Pancreas (tissue), 10 donors: ENCODE results near the gene SH3TC1. TPM values are rescaled to one million over a fixed set of nuclear protein-coding genes. Genes with fewer than 3 reads are reported as not detected.

ENCODE experiments used
- ATAC-seq, 4 donors: fragments of 200-7000 bp; cut with Tn5 transposase; one replicate each; pipeline versions ENCODE4 v1.8.0 to v1.9.1; 2020; ENCODE audit warnings: mild to moderate bottlenecking in 4 of 4, moderate library complexity in 4 of 4
- DNase-seq, 6 donors: peaks; one replicate each; pipeline ENCODE4 v3.0.0-alpha.2; 2020
- FAIRE-seq: peaks from 2 replicates; lab custom pipeline; 2012; peaks lifted over from hg19 to GRCh38; lab: Jason Lieb, UNC
- H3K27ac ChIP-seq, 4 donors: fragments of 200-600 bp; sonication (generic); 1 replicate in 3 of 4; 2 replicates in 1 of 4; pipeline versions ENCODE4 v1.5.0 to v1.8.0; 2020
- H3K27me3 ChIP-seq, 4 donors: fragments of 200-600 bp; one replicate each; pipeline ENCODE4 v1.8.0; 2021
- H3K36me3 ChIP-seq, 3 donors: fragments of 200-600 bp; sonication (generic) in 1 of 3; one replicate each; pipeline versions ENCODE4 v1.5.0 to v1.8.0; 2020 to 2021
- H3K4me1 ChIP-seq, 3 donors: fragments of 200-600 bp; one replicate each; pipeline ENCODE4 v1.8.0; 2021
- H3K4me3 ChIP-seq, 4 donors: fragments of 200-600 bp; sonication (generic) in 2 of 4; one replicate each; pipeline versions ENCODE4 v1.5.0 to v1.8.0; 2020 to 2021
- H3K9me3 ChIP-seq, 4 donors: fragments of 200-600 bp; one replicate each; pipeline ENCODE4 v1.8.0; 2021
- WGBS, 2 donors: extraction: QIAGEN DNeasy Blood & Tissue Kit; methylation state at CpG; one replicate each; pipeline ENCODE4 v1.1.7; 2013; 5-methylcytosine and 5-hydroxymethylcytosine counted together
- intact Hi-C, 3 donors: fragments of 100-400 bp; cut with DNase I; formaldehyde crosslinking; loops; one replicate each; pipeline versions ENCODE4 v1.11.1 to v1.14.2; 2022
- polyA plus RNA-seq, 2 donors: library from polyadenylated mRNA; stranded (reverse); fragments of 200-250 nt; gene quantifications; one replicate each; pipeline ENCODE4 v1.2.3, GENCODE V29; 2013
- total RNA-seq, 6 donors: library from RNA; stranded (reverse); fragmentation: NEBNext Ultra II Directional in 4 of 6; extraction: Animal tissue kit (Norgen Biotek cat#: 25700) in 4 of 6; gene quantifications; one replicate each; pipeline versions ENCODE4 v1.2.1 to v1.2.4, GENCODE V29; 2021 to 2023
- TF ChIP-seq, protein P1 (sequence below), 4 donors: fragments of 200-600 bp; sonication (generic) in 3 of 4; IDR thresholded peaks; one replicate each; pipeline versions ENCODE4 v1.5.0 to v1.8.0; 2021; ENCODE audit warnings: antibody characterized with exemption in 4 of 4
- donor health status: healthy with polysubstance abuse.
- donor health status: DM: no; HTN: no; CAD: no; lungs with moderate emphysema.
- donor health status: DM: no; HTN: no; CAD: no.
- donor health status: control.
- donor health status: control.
- donor health status: Bipolar disorder and iron deficiency.
- donor health status: DM: yes; HTN: yes; CAD: no.
- donor health status: DM: no; HTN: no; CAD: no.
- donor health status: DM: no; HTN: no; CAD: no.
- donor health status: DM: yes; HTN: yes; CAD: no.

Gene SH3TC1
- total and polyA plus RNA-seq, 8 donors = 12.5 to 28.0 (median 19.6) TPM

DNA sequence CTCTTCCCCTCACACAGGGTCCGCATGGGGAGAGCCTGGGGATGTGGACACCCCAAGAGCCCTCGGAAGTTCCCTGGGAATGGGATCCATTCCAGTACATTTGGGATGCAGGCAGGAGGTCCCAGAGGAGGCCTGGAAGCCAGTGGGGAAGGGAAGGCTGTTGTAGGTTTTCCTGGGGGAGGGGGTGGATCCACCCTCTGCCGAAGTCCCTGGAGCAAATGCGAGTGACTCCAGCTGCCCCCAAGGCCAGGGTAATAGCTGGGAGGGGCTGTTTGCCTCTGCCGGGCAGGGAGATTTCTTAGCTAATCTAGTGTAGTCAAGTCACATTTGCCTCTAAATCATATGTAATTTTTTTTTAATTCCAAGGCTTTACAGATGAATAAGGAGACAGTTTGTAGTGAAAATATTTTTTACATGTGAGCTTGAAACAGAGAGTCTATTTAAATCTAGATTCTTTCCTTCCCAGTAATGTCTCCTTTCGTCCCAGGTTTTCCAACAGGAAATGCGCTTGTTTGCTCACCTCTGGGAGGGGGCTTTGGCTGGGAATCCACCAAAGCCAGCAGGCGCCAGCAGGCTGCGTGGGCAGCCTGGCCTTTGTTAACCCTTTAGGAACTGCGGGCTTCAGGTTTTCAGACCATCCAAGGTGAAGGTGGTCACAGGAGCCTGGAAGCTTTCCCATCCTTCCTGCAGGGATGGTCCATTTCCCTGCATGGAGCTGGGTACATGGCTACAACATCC lies 26.8 kb downstream of the SH3TC1 start:
- Histone ChIP-seq H3K27ac (peak overlapping the region in 2 of 4 donors; percentile 22), H3K4me3 (no peak overlapping the region), H3K9me3 (no peaks in the 10 kb centered on the region), H3K36me3 (peaks cover 0 to 20% (median 0%) of the 10 kb centered on the region in 3 donors), H3K27me3 (no peaks in the 10 kb centered on the region), H3K4me1 (peaks cover 6 to 28% (median 15%) of the 10 kb centered on the region in 3 donors)
- TF ChIP-seq, protein P1, sequence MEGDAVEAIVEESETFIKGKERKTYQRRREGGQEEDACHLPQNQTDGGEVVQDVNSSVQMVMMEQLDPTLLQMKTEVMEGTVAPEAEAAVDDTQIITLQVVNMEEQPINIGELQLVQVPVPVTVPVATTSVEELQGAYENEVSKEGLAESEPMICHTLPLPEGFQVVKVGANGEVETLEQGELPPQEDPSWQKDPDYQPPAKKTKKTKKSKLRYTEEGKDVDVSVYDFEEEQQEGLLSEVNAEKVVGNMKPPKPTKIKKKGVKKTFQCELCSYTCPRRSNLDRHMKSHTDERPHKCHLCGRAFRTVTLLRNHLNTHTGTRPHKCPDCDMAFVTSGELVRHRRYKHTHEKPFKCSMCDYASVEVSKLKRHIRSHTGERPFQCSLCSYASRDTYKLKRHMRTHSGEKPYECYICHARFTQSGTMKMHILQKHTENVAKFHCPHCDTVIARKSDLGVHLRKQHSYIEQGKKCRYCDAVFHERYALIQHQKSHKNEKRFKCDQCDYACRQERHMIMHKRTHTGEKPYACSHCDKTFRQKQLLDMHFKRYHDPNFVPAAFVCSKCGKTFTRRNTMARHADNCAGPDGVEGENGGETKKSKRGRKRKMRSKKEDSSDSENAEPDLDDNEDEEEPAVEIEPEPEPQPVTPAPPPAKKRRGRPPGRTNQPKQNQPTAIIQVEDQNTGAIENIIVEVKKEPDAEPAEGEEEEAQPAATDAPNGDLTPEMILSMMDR (IDR thresholded peaks at IDR 0.05) = no peak
- WGBS, 2 donors = 23 to 30% methylated on average over 10 of the region's 10 CpGs
- DNase-seq = peak in 2 of 6 donors; percentile 25 to 27
- intact Hi-C loops = no loop called here
- peak in 3 of 4 donors; percentile 15 to 46 (median 23) for ATAC-seq
- no peak for FAIRE-seq

DNA sequence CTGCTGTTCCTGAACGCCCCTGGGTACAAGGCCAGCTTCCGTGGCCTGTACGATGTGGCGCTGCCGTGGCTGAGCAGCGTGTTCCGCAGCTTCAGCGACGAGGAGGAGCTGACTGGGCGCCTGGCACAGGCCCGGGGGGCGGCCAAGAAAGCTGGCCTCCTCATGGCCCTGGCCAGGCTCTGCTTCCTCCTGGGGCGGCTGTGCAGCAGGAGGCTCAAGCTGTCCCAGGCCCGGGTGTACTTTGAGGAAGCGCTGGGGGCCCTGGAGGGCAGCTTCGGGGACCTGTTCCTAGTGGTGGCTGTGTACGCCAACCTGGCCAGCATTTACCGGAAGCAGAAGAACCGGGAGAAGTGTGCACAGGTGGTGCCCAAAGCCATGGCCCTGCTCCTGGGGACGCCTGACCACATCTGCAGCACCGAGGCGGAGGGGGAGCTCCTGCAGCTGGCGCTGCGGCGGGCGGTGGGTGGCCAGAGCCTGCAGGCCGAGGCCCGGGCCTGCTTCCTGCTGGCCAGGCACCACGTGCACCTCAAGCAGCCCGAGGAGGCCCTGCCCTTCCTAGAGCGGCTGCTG lies 28.2 kb downstream of the SH3TC1 start:
- no peak for FAIRE-seq
- H3K27ac ChIP-seq = no peak overlapping the region

DNA sequence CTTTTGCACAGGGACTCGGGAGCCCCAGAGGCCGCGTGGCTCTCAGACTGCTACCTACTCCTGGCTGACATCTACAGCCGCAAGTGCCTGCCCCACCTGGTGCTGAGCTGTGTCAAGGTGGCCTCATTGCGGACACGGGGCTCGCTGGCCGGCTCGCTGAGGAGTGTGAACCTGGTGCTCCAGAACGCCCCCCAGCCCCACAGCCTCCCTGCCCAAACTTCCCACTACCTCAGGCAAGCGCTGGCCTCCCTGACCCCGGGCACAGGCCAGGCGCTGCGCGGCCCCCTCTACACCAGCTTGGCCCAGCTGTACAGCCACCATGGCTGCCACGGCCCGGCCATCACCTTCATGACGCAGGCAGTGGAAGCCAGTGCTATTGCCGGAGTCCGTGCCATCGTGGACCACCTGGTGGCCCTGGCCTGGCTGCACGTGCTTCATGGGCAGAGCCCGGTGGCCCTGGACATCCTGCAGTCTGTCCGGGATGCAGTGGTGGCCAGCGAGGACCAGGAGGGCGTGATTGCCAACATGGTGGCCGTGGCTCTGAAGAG lies 28.8 kb downstream of the SH3TC1 start:
- FAIRE-seq = no peak
- 91 to 94% methylated on average over 27 of the region's 27 CpGs for WGBS, 2 donors

More for the DNA sequence above, 28.2 kb downstream of the SH3TC1 start:
- Histone ChIP-seq H3K4me1 (peaks cover 6 to 28% (median 15%) of the 10 kb centered on the region in 3 donors), H3K4me3 (no peak overlapping the region), H3K36me3 (peaks cover 0 to 16% (median 0%) of the 10 kb centered on the region in 3 donors), H3K9me3 (no peaks in the 10 kb centered on the region), H3K27me3 (no peaks in the 10 kb centered on the region)
- ATAC-seq (no peak), DNase-seq (peak in 2 of 6 donors; percentile 37 to 74)
- intact Hi-C loops = no loop called here
- TF ChIP-seq, protein P1 (IDR thresholded peaks at IDR 0.05) = no peak
- WGBS, 2 donors = 88 to 91% methylated on average over 31 of the region's 31 CpGs

DNA sequence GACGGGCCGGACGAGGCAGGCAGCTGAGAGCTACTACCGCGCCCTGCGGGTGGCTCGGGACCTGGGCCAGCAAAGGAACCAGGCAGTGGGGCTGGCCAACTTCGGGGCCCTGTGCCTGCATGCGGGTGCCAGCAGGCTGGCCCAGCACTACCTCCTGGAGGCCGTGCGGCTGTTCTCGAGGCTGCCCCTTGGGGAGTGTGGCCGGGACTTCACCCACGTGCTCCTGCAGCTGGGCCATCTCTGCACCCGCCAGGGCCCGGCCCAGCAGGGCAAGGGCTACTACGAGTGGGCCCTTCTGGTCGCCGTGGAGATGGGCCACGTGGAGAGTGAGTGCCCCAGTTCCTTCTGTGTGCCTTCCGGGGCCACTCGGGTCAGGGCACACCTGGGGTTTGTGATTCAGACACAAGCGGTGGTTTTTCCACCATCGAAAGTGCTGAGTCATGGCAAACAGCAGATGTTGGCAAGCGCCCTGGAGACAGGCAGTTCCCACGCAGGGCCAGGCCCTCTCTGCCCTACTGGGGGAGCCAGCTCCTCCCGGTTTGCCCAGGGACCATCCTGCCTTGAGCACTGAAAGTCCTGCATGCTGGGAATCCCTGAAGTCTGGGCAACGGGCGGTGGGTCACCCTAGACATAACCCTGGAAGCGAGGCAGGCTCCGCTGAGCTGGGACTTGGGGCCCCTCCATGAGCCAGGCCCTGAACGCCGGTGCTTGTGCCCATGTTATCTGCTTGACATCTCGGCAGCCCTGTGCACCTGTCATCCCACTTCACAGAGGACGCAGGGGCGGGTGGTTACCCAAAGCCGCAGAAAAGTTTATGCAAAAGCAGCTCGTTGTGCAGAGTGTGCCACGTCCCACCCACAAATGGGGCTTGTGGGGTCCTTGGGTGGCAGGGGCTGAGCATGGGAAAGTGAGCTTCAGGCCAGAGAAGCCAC lies 29.5 kb downstream of the SH3TC1 start:
- Histone ChIP-seq H3K36me3 (peaks cover 0 to 11% (median 0%) of the 10 kb centered on the region in 3 donors), H3K9me3 (no peaks in the 10 kb centered on the region), H3K27ac (peak overlapping the region in 3 of 4 donors; percentile 39 to 76 (median 56)), H3K4me1 (peaks cover 6 to 28% (median 15%) of the 10 kb centered on the region in 3 donors), H3K4me3 (no peak overlapping the region), H3K27me3 (no peaks in the 10 kb centered on the region)
- 39 to 44% methylated on average over 39 of the region's 39 CpGs for whole genome bisulfite sequencing, 2 donors
- DNase-seq (peak; percentile 81 to 92 (median 88)), ATAC-seq (peak; percentile 86 to 87 (median 86)), FAIRE-seq (no peak)
- TF ChIP-seq, protein P1 (IDR thresholded peaks at IDR 0.05) = no peak
- intact Hi-C loops = no loop called here

More for the DNA sequence above, 28.8 kb downstream of the SH3TC1 start:
- no peaks in the 10 kb centered on the region for H3K27me3 ChIP-seq
- intact Hi-C loops = no loop called here
- TF ChIP-seq, protein P1 (IDR thresholded peaks at IDR 0.05) = no peak
- peaks cover 0 to 17% (median 0%) of the 10 kb centered on the region in 3 donors for H3K36me3 ChIP-seq
- ATAC-seq = no peak
- H3K9me3 ChIP-seq = no peaks in the 10 kb centered on the region
- H3K27ac ChIP-seq = peak overlapping the region in 3 of 4 donors; percentile 39 to 76 (median 56)
- no peak overlapping the region for H3K4me3 ChIP-seq
- H3K4me1 ChIP-seq = peaks cover 6 to 28% (median 15%) of the 10 kb centered on the region in 3 donors
- peak in 3 of 6 donors; percentile 17 to 82 (median 43) for DNase-seq
